GM19452 (cell line): ENCODE data around the gene HS3ST5.

ENCODE experiments used
- ATAC-seq: cut with Tn5 transposase; IDR thresholded peaks from one replicate; pipeline ENCODE4 v1.9.1; 2021; ENCODE audit not compliant: unreplicated experiment

HS3ST5 gene

GRCh38 chr6:114200891-114201290, 141.9 kb downstream of the HS3ST5 start:
- ATAC-seq, result no peak

GRCh38 chr6:114195631-114196403, 147.0 kb downstream of the HS3ST5 start:
- ATAC-seq, result no peak

DNA sequence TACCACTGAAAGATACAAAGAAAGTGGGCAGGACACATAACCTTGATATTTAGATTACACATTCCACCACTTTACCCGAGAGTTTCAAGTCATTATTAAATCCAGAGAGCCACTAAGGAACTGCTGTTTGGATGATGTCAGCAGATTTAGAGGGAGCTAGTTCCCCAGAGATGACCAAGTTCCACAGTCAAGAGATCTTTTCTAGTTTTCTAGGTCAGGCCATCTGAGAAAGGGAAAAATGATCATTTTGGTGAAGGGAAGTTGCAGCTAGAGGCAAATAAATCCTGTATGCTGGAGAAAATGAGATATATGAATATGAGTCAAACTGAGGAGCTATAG, 147.8 kb downstream of the HS3ST5 start:
- ATAC-seq, result no peak

GRCh38 chr6:114194362-114195026, 148.3 kb downstream of the HS3ST5 start:
- ATAC-seq, result no peak

- ATAC-seq, result no peak
These were observed 155.3 kb downstream of the HS3ST5 start for GRCh38 chr6:114187563-114187962.

DNA sequence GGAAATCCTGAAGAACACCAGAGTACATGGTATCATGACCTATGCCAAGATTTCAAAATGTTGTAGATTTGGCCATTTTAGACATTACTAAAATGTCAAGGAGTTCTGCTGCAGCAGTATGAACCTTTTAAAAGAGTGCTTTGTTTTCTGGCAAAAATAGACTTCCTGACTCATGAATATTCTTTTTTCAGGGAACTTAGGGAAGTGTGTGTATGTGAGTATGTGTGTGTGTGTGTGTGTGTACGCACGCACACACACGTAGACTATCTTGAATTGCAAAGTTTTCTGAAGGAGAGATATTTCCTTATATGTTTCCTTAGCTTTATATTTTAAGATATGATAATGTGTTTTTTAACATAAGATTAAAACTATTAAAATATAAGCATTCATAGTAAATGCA, 161.2 kb downstream of the HS3ST5 start:
- no peak for ATAC-seq

GRCh38 chr6:114179411-114179810, 163.4 kb downstream of the HS3ST5 start:
- ATAC-seq, result no peak

- ATAC-seq, result no peak
These were observed 166.1 kb downstream of the HS3ST5 start for GRCh38 chr6:114176726-114177125.

- no peak for ATAC-seq
These were observed 170.1 kb downstream of the HS3ST5 start for GRCh38 chr6:114172576-114173260.

- ATAC-seq, result no peak
These were observed 171.3 kb downstream of the HS3ST5 start for GRCh38 chr6:114171473-114171872.

DNA sequence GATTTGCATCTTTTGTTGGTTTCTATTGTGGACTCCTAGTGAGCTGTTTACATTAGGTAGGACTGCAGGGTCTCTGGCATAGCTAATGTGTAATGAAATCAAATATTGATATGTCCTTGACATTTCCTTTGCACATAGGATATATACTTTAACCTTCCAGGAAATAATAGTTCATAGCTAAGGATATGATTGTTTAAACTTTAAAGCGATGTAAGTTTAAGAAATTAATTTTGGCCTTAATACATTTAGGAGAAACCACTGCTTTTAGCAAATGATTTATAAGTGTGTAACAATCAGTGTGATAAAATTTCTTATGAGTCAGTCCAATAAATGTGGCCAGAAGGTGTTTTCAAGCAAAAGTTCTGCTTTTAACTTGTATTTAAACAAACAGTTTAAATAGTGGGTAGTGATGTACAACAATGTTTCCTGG, 171.8 kb downstream of the HS3ST5 start:
- no peak for ATAC-seq

- ATAC-seq, result no peak
These were observed 172.5 kb downstream of the HS3ST5 start for GRCh38 chr6:114170372-114170771.

DNA sequence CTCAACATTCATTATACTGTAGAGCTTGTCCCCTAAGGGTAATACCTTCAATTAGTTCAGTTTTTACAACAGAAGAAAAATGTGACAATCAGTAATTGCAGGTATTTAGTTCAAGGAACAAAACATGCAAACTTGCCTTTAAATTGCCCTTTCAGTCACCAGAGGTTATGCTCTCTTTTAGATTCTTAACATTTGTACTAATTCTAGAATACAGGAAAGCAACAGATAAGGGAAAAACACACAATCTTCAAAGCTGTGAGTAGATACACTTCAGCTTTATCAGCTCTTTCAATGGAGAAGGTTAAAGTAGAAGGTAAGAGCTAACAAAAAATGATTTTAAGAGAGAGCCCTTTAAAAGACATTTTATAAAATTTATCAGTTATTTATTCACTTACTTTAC, 173.1 kb downstream of the HS3ST5 start:
- no peak for ATAC-seq

GRCh38 chr6:114167583-114168576, 174.9 kb downstream of the HS3ST5 start:
- no peak for ATAC-seq

- ATAC-seq, result no peak
These were observed 178.6 kb downstream of the HS3ST5 start for GRCh38 chr6:114164207-114164606.

GRCh38 chr6:114162691-114163347, 180.0 kb downstream of the HS3ST5 start:
- no peak for ATAC-seq

GRCh38 chr6:114160881-114161280, 181.9 kb downstream of the HS3ST5 start:
- ATAC-seq, result no peak

DNA sequence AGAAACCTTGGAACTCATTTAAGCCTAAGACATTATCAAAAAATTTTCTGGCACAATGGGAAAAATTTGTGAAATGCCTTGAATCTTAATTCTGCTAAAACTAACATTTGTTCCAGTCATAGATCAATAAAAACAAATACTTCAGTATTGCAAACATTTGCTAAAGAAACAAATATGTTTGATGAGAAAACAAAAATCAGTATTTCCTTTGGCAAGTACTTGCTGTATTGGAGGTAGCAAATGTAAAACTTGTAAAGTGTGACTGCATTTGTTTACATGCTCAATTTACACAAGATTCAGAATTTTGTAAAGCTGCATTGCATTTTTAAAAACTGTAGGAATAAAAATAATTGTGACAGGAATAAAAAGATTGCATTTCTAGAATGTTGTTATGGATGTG, 183.1 kb downstream of the HS3ST5 start:
- ATAC-seq, result no peak

- ATAC-seq, result no peak
These were observed 183.8 kb downstream of the HS3ST5 start for GRCh38 chr6:114158838-114159694.
